Ishikawa (cell line): ENCODE data around the gene TMIE.

ENCODE experiments used
- CEBPB ChIP-seq: IDR thresholded peaks from 2 replicates; pipeline ENCODE4 v1.6.1; 2012
- CREB1 ChIP-seq: IDR thresholded peaks from 2 replicates; pipeline ENCODE4 v1.6.1; 2012; ENCODE audit warnings: low read depth
- EGR1 ChIP-seq: IDR thresholded peaks from 2 replicates; pipeline ENCODE4 v1.6.1; 2012
- EP300 ChIP-seq: IDR thresholded peaks from 2 replicates; pipeline ENCODE4 v1.6.1; 2012; ENCODE audit warnings: borderline replicate concordance
- FOXM1 ChIP-seq: IDR thresholded peaks from 2 replicates; pipeline ENCODE4 v1.6.1; 2012; ENCODE audit warnings: low read depth, borderline replicate concordance
- NFIC ChIP-seq: IDR thresholded peaks from 2 replicates; pipeline ENCODE4 v1.6.1; 2012
- RAD21 ChIP-seq: IDR thresholded peaks from 2 replicates; pipeline ENCODE4 v1.6.1; 2012; ENCODE audit warnings: low read depth
- TAF1 ChIP-seq: IDR thresholded peaks from 2 replicates; pipeline ENCODE4 v1.6.1; 2012; ENCODE audit warnings: low read depth, mild to moderate bottlenecking
- TCF12 ChIP-seq: IDR thresholded peaks from 2 replicates; pipeline ENCODE4 v1.6.1; 2012; ENCODE audit warnings: low read depth
- TEAD4 ChIP-seq: IDR thresholded peaks from 2 replicates; pipeline ENCODE4 v1.6.1; 2012
- YY1 ChIP-seq: IDR thresholded peaks from 2 replicates; pipeline ENCODE4 v1.6.1; 2012; ENCODE audit warnings: low read depth
- ZBTB7A ChIP-seq: IDR thresholded peaks from 2 replicates; pipeline ENCODE4 v1.6.1; 2012; ENCODE audit warnings: low read depth
- TF ChIP-seq, protein P1 (sequence below): IDR thresholded peaks from 2 replicates; pipeline ENCODE4 v1.6.1; 2012
- TF ChIP-seq, protein P2 (sequence below): IDR thresholded peaks from 2 replicates; pipeline ENCODE4 v1.6.1; 2012; ENCODE audit warnings: low read depth, mild to moderate bottlenecking
- TF ChIP-seq, protein P3 (sequence below): IDR thresholded peaks from 2 replicates; pipeline ENCODE4 v1.6.1; 2012

TMIE gene

DNA sequence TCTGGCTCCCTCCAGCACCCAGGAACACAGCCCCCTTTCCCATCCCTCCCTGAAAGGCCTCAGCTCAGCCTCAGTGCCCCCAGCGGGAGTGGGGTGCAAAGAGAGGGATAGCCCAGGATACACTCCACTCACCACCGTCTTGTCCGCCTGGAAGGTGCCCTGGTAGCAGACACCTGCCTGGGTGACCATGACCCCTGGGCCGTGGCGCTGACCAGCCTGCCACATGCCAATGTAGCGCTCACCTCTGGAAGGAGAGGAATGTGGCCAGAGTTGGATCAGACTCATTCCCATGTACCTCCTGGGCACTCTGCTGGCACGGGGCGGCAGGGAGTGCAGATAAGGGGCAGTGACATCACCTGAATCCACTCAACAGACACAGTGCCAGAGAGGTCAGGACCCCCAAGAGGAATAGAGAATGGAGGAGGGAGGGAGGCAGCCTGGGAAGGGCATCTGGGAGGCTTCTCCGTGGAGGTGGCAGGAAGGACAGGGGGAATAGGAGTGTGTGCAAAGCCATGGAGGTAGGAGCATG, 20.8 kb upstream of the TMIE start:
- TF ChIP-seq ZBTB7A (no peak), CEBPB (no peak), TAF1 (no peak), TEAD4 (no peak), NFIC (no peak), EP300 (no peak)

DNA sequence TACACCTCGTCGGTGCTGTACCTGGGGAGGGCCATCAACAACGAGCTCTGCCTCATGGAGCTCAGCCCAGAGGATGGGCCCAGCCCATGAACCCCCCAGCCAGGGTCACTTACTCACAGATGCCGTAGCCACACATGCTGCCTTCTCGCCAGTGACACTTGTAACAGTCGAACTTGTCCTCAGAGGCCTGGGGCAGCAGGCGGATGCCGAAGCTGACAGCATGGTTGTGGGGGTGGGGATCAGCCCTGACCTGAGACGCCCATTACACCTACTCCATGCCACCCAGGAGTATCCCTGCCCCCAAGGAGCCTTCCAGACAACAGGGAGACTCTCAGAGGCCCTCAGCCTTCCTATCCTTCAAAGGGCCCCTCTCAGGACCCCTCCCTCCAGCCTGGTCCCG, 19.8 kb upstream of the TMIE start:
- TF ChIP-seq YY1: no peak
- TF ChIP-seq EP300: no peak
- TF ChIP-seq CEBPB: no peak
- TF ChIP-seq, protein P1, sequence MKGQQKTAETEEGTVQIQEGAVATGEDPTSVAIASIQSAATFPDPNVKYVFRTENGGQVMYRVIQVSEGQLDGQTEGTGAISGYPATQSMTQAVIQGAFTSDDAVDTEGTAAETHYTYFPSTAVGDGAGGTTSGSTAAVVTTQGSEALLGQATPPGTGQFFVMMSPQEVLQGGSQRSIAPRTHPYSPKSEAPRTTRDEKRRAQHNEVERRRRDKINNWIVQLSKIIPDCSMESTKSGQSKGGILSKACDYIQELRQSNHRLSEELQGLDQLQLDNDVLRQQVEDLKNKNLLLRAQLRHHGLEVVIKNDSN: no peak
- TF ChIP-seq TCF12: no peak
- TF ChIP-seq, protein P2, sequence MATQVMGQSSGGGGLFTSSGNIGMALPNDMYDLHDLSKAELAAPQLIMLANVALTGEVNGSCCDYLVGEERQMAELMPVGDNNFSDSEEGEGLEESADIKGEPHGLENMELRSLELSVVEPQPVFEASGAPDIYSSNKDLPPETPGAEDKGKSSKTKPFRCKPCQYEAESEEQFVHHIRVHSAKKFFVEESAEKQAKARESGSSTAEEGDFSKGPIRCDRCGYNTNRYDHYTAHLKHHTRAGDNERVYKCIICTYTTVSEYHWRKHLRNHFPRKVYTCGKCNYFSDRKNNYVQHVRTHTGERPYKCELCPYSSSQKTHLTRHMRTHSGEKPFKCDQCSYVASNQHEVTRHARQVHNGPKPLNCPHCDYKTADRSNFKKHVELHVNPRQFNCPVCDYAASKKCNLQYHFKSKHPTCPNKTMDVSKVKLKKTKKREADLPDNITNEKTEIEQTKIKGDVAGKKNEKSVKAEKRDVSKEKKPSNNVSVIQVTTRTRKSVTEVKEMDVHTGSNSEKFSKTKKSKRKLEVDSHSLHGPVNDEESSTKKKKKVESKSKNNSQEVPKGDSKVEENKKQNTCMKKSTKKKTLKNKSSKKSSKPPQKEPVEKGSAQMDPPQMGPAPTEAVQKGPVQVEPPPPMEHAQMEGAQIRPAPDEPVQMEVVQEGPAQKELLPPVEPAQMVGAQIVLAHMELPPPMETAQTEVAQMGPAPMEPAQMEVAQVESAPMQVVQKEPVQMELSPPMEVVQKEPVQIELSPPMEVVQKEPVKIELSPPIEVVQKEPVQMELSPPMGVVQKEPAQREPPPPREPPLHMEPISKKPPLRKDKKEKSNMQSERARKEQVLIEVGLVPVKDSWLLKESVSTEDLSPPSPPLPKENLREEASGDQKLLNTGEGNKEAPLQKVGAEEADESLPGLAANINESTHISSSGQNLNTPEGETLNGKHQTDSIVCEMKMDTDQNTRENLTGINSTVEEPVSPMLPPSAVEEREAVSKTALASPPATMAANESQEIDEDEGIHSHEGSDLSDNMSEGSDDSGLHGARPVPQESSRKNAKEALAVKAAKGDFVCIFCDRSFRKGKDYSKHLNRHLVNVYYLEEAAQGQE: no peak
- TF ChIP-seq TAF1: no peak
- no peak for TF ChIP-seq EGR1
- no peak for TF ChIP-seq NFIC

DNA sequence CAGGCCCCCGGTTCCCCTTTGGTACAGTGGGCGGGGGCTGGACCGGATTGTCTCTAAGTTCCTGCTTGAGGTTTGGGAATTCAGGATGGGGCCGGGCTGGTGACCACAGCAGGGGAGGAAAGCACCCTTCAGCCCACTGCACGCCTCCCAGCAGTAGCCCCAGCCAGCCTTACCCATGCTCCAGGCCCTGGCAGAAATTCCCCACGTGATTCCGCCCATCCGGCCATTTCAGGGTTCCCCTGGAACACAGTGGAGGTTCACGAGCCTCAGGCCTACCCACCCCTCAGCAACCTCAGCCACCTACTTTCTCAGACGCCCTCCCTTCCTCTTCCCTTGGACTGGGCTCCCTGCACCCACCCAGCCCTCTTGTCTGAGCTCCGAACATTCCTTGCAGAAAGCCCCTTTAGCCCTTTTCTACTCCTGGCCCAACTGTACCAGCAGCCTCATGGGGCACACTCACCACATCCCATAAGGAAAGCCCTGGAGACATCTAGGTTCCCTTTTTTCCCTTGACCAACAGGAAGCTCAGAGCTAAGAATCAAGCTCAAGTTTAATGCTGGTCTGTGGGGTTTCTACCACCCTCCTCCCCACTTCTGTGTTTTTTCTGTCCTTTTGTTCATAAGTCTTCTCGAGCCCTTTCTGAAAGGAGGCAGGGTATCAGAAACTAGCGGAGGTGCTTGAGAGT, 19.2 kb upstream of the TMIE start:
- TF ChIP-seq FOXM1: no peak
- TF ChIP-seq NFIC: no peak
- no peak for TF ChIP-seq RAD21
- TF ChIP-seq ZBTB7A: no peak
- no peak for TF ChIP-seq EP300
- TF ChIP-seq CEBPB: no peak
- TF ChIP-seq, protein P2: no peak
- TF ChIP-seq YY1: no peak
- TF ChIP-seq TEAD4: no peak
- TF ChIP-seq TAF1: no peak
- TF ChIP-seq, protein P3, sequence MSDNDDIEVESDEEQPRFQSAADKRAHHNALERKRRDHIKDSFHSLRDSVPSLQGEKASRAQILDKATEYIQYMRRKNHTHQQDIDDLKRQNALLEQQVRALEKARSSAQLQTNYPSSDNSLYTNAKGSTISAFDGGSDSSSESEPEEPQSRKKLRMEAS: no peak
- TF ChIP-seq CREB1: no peak
- no peak for TF ChIP-seq TCF12

DNA sequence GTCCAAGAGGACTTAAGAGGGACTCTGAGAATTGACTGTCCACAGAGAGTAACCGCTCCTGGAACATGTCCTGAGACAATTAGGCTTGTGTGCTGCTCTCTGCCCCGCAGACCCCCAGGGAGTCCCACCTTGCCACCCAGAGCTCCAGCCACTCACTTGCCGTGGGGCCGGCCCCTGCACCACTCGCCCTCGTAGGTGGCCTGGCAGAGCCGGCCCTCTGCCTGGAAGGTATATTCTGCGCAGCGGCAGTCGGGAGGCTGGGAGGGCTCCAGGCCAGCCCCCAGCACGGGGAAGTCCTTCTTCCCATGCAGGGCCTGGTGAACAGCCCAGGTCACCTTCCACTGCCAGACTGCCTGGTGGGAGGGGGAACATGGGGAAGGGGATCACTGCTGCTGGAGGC, 18.2 kb upstream of the TMIE start:
- TF ChIP-seq CREB1 (no peak), TEAD4 (no peak), CEBPB (no peak), FOXM1 (no peak), EP300 (no peak), TCF12 (no peak), YY1 (no peak), TAF1 (no peak), NFIC (no peak), EGR1 (no peak), ZBTB7A (no peak), RAD21 (no peak)
- TF ChIP-seq, protein P2: no peak
- TF ChIP-seq, protein P3: no peak
- TF ChIP-seq, protein P1: no peak

DNA sequence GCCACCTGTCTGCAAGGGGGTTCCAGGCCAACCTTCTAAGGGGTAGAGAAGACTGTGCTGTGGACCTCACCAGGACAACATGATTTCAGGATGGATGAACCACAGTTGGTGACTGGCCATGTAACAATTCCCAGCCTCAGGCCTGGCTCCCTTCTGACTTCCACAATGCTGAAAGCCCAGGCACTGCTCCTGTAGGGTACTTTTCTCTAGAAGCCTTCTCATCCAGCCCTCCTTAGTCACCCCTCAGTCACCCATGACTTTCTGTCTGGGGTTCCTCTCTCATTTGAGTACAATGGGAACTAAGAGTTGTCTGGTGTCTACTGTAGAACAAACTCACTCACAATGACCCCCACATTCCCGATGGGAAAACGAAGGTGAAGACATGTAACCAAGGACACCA, 16.3 kb upstream of the TMIE start:
- TF ChIP-seq, protein P3: no peak
- TF ChIP-seq ZBTB7A (no peak), TEAD4 (no peak), CREB1 (no peak), EGR1 (no peak), CEBPB (no peak), EP300 (no peak), RAD21 (no peak), TCF12 (no peak), YY1 (no peak), NFIC (no peak), TAF1 (no peak), FOXM1 (no peak)
- TF ChIP-seq, protein P1: no peak
- TF ChIP-seq, protein P2: no peak
